BJ (cell line): ENCODE measurements around the gene TYRP1. TPM values are rescaled to one million over a fixed set of nuclear protein-coding genes. Genes with fewer than 3 reads are reported as not detected.

Experiments
- CTCF ChIA-PET: fragments of 350-600 bp; formaldehyde crosslinking; extraction: SDS; loops from one replicate; lab custom pipeline; 2021; ENCODE audit warnings: antibody characterized with exemption, inconsistent platforms; lab: Yijun Ruan, JAX
- POLR2A ChIA-PET: fragments of 300-600 bp; sonication (Branson Sonifier 250); formaldehyde crosslinking; extraction: SDS; loops from one replicate; lab custom pipeline; 2021; ENCODE audit warnings: antibody characterized with exemption; lab: Charles Lee
- DNase-seq: peaks from one replicate; pipeline ENCODE4 v3.0.0-alpha.2; 2011; ENCODE audit warnings: low read depth
- H3K27me3 ChIP-seq: 2 replicates; pipeline ENCODE4 v1.6.0; 2011; ENCODE audit warnings: low read length; ENCODE audit not compliant: control insufficient read depth, insufficient read depth
- H3K36me3 ChIP-seq: 2 replicates; pipeline ENCODE4 v1.5.1; 2011; ENCODE audit warnings: low read length; ENCODE audit not compliant: control insufficient read depth, insufficient read depth
- H3K4me3 ChIP-seq: 2 replicates; pipeline ENCODE4 v1.5.1; 2011; ENCODE audit warnings: low read depth, mild to moderate bottlenecking, control low read depth, low read length
- CTCF ChIP-seq: IDR thresholded peaks from 2 replicates; pipeline ENCODE4 v1.5.1; 2011; ENCODE audit warnings: low read depth, mild to moderate bottlenecking, control low read depth, inconsistent platforms, low read length, moderate library complexity; ENCODE audit not compliant: insufficient read depth
- polyA plus RNA-seq: library from polyadenylated mRNA; depleted of rRNA; stranded (reverse); fragments of >200 nt; gene quantifications from 2 replicates; pipeline ENCODE4 v1.2.3, GENCODE V29; 2011

Gene TYRP1
- polyA plus RNA-seq, 1 experiment = 0.13 TPM

GRCh38 chr9:12680757-12681156 is 12.4 kb upstream of the TYRP1 start:
- Histone ChIP-seq H3K27me3 (no peaks in the 10 kb centered on the region), H3K4me3 (no peak overlapping the region), H3K36me3 (no peaks in the 10 kb centered on the region)
- CTCF ChIA-PET = no interaction called here
- DNase-seq = no peak
- POLR2A ChIA-PET = no interaction called here
- no peak for TF ChIP-seq CTCF

GRCh38 chr9:12681620-12682019 is 11.6 kb upstream of the TYRP1 start:
- H3K4me3 ChIP-seq = no peak overlapping the region
- ChIA-PET POLR2A (no interaction called here), CTCF (no interaction called here)
- peak; percentile 36 for DNase-seq
- H3K27me3 ChIP-seq = no peaks in the 10 kb centered on the region
- TF ChIP-seq CTCF = no peak
- H3K36me3 ChIP-seq = no peaks in the 10 kb centered on the region

GRCh38 chr9:12684974-12685373 is 8.2 kb upstream of the TYRP1 start:
- no peaks in the 10 kb centered on the region for H3K27me3 ChIP-seq
- no peaks in the 10 kb centered on the region for H3K36me3 ChIP-seq
- no peak overlapping the region for H3K4me3 ChIP-seq
- ChIA-PET POLR2A (no interaction called here), CTCF (no interaction called here)
- no peak for TF ChIP-seq CTCF
- DNase-seq = no peak

- Histone ChIP-seq H3K4me3 (no peak overlapping the region), H3K36me3 (no peaks in the 10 kb centered on the region), H3K27me3 (no peaks in the 10 kb centered on the region)
- POLR2A ChIA-PET = no interaction called here
- TF ChIP-seq CTCF = no peak
- CTCF ChIA-PET = no interaction called here
- no peak for DNase-seq
Measured at GRCh38 chr9:12689233-12689632, 4.0 kb upstream of the TYRP1 start.

- ChIA-PET POLR2A (no interaction called here), CTCF (interaction anchor here (1.0 kb wide), 1 partner anchor 10 kb away, joined by 3 read pairs; no protein-coding TSS in a partner anchor)
- no peak for DNase-seq
- Histone ChIP-seq H3K27me3 (no peaks in the 10 kb centered on the region), H3K4me3 (no peak overlapping the region), H3K36me3 (no peaks in the 10 kb centered on the region)
- TF ChIP-seq CTCF = no peak
Measured at GRCh38 chr9:12694013-12694412, 828 bp downstream of the TYRP1 start.
